Calu3 (cell line): Measurements from ENCODE around the gene UBA6. TPM values are rescaled to one million over a fixed set of nuclear protein-coding genes. Genes with fewer than 3 reads are reported as not detected.

Source experiments
- BruUV-seq: library from RNA; stranded (reverse); fragments of 400-500 nt; replicated peaks from 2 replicates; lab custom pipeline; 2021; lab: Mats Ljungman, UMichigan
- CTCF ChIA-PET: fragments of 300-600 bp; sonication (Branson Sonifier 250); formaldehyde crosslinking; loops from one replicate; lab custom pipeline; 2022; ENCODE audit warnings: antibody characterized with exemption; lab: Charles Lee
- DNase-seq: peaks from one replicate; pipeline ENCODE4 v3.0.0; 2022
- H3K27ac Mint-ChIP-seq: one replicate; pipeline ENCODE4 v1.8.0; 2022; ENCODE audit warnings: mixed read lengths; ENCODE audit not compliant: unreplicated experiment
- H3K27me3 Mint-ChIP-seq: one replicate; pipeline ENCODE4 v1.8.0; 2022; ENCODE audit warnings: mixed read lengths; ENCODE audit not compliant: unreplicated experiment
- H3K36me3 Mint-ChIP-seq: one replicate; pipeline ENCODE4 v1.8.0; 2022; ENCODE audit warnings: mild to moderate bottlenecking, moderate library complexity, mixed read lengths; ENCODE audit not compliant: insufficient read depth, unreplicated experiment
- H3K4me1 Mint-ChIP-seq: one replicate; pipeline ENCODE4 v1.8.0; 2022; ENCODE audit warnings: mild to moderate bottlenecking, low read depth, mixed read lengths; ENCODE audit not compliant: unreplicated experiment
- H3K4me3 Mint-ChIP-seq: one replicate; pipeline ENCODE4 v1.8.0; 2022; ENCODE audit warnings: mild to moderate bottlenecking, low read depth, moderate library complexity, mixed read lengths; ENCODE audit not compliant: unreplicated experiment
- H3K9me3 Mint-ChIP-seq: one replicate; pipeline ENCODE4 v1.8.0; 2022; ENCODE audit warnings: low read depth, mixed read lengths; ENCODE audit not compliant: unreplicated experiment
- CTCF ChIP-seq: fragments of 200-600 bp; IDR thresholded peaks from one replicate; pipeline ENCODE4 v1.8.0; 2022; ENCODE audit warnings: antibody characterized with exemption; ENCODE audit not compliant: unreplicated experiment
- intact Hi-C: fragments of 100-400 bp; cut with micrococcal nuclease; formaldehyde crosslinking; loops from one replicate; pipeline ENCODE4 v1.10.0; 2022; ENCODE audit not compliant: unreplicated experiment
- total RNA-seq: library from RNA; stranded (reverse); gene quantifications from 2 replicates; pipeline ENCODE4 v1.2.3, GENCODE V29; 2022

The UBA6 gene
- total RNA-seq, 1 experiment from 2014 or later = 66.1 TPM

- TF ChIP-seq CTCF = no peak
- no peak for DNase-seq
- Mint-ChIP-seq H3K36me3 (no peaks in the 10 kb centered on the region), H3K4me3 (no peak overlapping the region), H3K9me3 (peaks cover 4% of the 10 kb centered on the region), H3K4me1 (no peaks in the 10 kb centered on the region), H3K27me3 (no peaks in the 10 kb centered on the region), H3K27ac (no peak overlapping the region)
- no TSS peak for BruUV-seq
- CTCF ChIA-PET = no interaction called here
- intact Hi-C loops = no loop called here
Measured at GRCh38 chr4:67603310-67604028, 97.5 kb downstream of the UBA6 start.

GRCh38 chr4:67593741-67594175 is 107.2 kb downstream of the UBA6 start:
- Mint-ChIP-seq H3K4me3 (no peak overlapping the region), H3K36me3 (no peaks in the 10 kb centered on the region), H3K27ac (no peak overlapping the region), H3K4me1 (no peaks in the 10 kb centered on the region), H3K27me3 (peaks cover 12% of the 10 kb centered on the region), H3K9me3 (no peaks in the 10 kb centered on the region)
- TF ChIP-seq CTCF = no peak
- BruUV-seq = no TSS peak
- intact Hi-C loops = no loop called here
- DNase-seq = no peak
- CTCF ChIA-PET = no interaction called here

GRCh38 chr4:67587156-67587555 is 113.8 kb downstream of the UBA6 start:
- no peaks in the 10 kb centered on the region for H3K9me3 Mint-ChIP-seq
- BruUV-seq = no TSS peak
- no peaks in the 10 kb centered on the region for H3K4me1 Mint-ChIP-seq
- H3K27ac Mint-ChIP-seq = no peak overlapping the region
- H3K36me3 Mint-ChIP-seq = no peaks in the 10 kb centered on the region
- no peak for TF ChIP-seq CTCF
- no peaks in the 10 kb centered on the region for H3K27me3 Mint-ChIP-seq
- intact Hi-C loops = no loop called here
- no peak for DNase-seq
- CTCF ChIA-PET = no interaction called here
- no peak overlapping the region for H3K4me3 Mint-ChIP-seq

- CTCF ChIA-PET = no interaction called here
- Mint-ChIP-seq H3K4me3 (no peak overlapping the region), H3K9me3 (no peaks in the 10 kb centered on the region), H3K27me3 (no peaks in the 10 kb centered on the region), H3K36me3 (no peaks in the 10 kb centered on the region), H3K4me1 (no peaks in the 10 kb centered on the region), H3K27ac (no peak overlapping the region)
- DNase-seq = no peak
- TF ChIP-seq CTCF = no peak
- BruUV-seq = no TSS peak
- intact Hi-C loops = no loop called here
Measured at GRCh38 chr4:67584496-67584895, 116.5 kb downstream of the UBA6 start.
